GM21515 (cell line): ENCODE results near the gene BTBD2.
A peak's percentile ranks its signal among the peaks of the same experiment; 100 is the strongest.

Experiments used
- ATAC-seq: cut with Tn5 transposase; IDR thresholded peaks from one replicate; pipeline ENCODE4 v1.9.1; 2021; ENCODE audit not compliant: unreplicated experiment

The BTBD2 gene

GRCh38 chr19:2015608-2015950 lies at the start of gene BTBD2:
BTBD2 (minus strand) TSS chr19:2015714; CDS start chr19:2015703, 11 bp downstream.
- no peak for ATAC-seq

DNA sequence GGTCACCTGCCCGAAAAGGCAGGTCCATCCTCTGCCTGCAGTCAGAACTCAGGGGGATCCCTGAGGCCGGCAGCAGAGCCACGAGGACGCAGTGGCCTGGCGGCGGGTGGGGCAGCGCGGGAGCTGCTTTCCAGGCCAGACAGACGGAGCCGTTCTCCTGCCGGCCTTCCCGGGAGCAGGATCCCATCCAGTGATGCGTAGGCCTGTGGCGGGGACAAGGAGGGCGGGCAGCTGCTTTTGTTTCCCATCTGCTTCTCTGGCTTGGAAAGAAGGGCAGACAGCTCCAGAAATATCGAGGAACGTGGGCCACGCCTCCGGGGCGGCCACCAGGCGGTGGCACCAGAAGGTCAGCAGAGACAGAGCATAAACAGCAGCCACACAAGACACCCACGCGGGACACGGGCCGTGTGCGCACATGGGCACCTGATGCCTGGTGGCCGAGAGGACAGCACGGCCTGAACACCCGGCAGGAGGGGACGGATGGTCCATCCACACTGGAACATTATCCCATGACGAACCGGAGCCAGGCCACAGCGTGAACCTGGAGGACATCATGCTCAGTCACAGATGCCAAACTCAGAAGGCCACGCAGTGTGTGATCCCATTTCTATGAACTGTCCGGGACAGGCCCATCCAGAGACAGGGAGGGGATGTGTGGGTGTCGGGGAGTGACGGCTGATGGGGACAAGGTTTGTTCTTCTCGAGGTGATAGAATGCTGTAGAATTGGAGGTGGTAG lies 49.4 kb upstream of the BTBD2 start:
- ATAC-seq, result no peak

- no peak for ATAC-seq
Observed at GRCh38 chr19:2064395-2064787, 48.9 kb upstream of the BTBD2 start.

DNA sequence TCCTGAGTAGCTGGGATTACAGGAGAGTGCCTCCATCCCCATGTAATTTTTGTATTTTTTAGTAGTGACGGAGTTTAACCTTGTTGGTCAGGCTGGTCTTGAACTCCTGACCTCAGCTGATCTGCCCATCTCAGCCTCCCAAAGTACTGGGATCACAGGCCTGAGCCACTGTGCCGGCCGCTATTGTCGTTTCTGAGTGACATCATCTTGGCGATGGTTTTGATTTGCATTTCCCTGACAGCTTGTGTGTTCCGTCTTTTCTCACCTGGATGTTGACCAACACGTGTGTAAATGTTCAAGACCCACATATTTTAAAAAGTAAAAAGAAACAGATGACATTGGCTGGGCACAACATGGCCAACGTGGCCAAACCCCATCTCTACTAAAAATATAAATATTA lies 48.3 kb upstream of the BTBD2 start:
- ATAC-seq, result no peak

- ATAC-seq, result no peak
Observed at GRCh38 chr19:2062770-2063169, 47.3 kb upstream of the BTBD2 start.

DNA sequence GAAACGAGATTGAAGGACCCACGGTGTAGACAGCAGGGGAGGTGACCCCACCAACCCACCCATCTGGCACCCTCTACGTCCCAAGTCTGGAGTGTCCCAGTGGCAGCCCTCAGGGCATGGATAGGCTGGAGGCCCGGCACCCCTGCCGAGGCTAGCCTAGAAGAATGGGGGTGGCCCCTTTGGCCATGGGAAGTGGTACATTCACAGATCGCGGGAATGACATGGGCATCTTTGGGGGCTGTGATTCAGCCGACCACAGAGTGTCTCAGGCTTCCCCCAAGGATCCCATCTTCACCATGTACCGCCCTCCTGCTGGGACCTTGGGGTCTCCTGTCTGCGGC lies 46.8 kb upstream of the BTBD2 start:
- no peak for ATAC-seq

- peak; percentile 61 for ATAC-seq
Observed at GRCh38 chr19:2061495-2062388, 46.2 kb upstream of the BTBD2 start.

- ATAC-seq, result peak; percentile 25
Observed at GRCh38 chr19:2060884-2061494, 45.5 kb upstream of the BTBD2 start.

DNA sequence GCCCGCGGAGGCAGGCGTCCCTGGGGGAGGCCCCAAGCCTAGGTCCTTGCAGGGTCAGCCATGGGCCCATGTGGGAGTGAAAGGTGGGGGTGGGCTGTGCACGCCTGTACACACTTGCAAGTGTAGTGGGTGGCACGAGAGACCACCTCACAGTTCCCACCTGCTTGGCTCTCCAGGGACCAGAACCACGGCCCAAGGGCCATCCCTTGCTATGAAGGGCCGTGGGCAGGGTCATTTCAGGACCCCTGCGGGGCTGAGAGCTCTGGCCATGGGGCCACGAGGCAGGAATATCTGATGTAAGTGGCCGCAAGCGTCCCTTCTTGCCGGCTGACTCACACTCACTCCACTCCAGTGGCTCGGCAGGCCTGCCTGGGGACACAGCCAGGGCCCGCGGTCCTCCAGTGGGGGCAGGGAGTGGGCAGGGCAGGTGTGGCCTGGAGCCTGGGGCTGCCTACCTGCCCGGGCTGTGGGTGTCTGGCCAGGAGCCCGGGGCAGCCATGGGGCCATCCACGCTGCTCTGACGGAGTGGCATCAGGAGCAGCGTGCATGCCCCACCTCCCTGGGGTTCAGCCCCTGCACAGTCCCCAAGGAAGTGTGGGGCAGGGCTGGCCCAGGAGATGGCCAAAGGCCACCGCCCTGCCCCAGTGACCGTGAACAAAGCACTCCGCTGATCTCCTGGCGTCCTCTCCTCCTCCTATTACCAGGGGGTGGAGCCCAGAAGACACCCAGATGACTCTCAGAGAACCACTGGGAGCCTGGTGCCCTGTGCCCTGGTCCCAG lies 44.1 kb upstream of the BTBD2 start:
- ATAC-seq, result no peak

DNA sequence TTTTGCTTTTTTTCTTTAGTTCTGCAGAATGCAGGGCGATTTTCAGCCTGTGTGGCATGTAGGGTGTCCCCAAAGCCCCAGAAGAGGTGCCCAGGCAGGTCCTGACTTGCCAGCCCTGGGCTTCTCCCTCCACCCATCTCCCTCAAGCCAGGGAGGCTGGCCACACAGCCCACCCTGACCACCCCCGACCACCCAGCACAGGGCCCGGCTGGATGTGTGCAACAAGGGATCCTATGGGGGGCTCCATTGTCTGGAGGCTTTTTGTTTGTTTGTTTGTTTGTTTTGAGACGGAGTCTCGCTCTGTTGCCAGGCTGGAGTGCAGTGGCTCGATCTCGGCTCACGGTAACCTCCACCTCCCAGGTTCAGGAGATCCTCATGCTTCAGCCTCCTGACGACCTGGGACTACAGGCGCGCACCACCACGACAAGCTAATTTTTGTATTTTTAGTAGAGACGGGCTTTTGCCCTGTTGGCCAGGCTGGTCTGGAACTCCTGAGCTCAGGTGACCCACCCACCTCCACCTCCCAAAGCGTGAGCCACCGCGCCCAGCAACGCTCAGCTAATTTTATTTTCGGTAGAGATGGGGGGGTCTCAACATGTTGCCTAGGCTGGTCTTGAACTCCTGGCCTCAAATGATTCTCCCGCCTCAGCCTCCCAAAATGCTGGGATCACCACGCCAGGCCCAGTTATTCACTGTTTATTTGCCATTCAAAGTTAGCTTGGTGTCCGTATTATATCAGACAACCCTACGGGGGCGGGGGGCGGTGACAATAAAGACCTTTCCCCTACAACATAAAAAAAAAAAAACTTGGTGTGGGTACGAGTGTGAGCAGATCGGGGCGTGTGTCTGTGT lies 43.3 kb upstream of the BTBD2 start:
- no peak for ATAC-seq

DNA sequence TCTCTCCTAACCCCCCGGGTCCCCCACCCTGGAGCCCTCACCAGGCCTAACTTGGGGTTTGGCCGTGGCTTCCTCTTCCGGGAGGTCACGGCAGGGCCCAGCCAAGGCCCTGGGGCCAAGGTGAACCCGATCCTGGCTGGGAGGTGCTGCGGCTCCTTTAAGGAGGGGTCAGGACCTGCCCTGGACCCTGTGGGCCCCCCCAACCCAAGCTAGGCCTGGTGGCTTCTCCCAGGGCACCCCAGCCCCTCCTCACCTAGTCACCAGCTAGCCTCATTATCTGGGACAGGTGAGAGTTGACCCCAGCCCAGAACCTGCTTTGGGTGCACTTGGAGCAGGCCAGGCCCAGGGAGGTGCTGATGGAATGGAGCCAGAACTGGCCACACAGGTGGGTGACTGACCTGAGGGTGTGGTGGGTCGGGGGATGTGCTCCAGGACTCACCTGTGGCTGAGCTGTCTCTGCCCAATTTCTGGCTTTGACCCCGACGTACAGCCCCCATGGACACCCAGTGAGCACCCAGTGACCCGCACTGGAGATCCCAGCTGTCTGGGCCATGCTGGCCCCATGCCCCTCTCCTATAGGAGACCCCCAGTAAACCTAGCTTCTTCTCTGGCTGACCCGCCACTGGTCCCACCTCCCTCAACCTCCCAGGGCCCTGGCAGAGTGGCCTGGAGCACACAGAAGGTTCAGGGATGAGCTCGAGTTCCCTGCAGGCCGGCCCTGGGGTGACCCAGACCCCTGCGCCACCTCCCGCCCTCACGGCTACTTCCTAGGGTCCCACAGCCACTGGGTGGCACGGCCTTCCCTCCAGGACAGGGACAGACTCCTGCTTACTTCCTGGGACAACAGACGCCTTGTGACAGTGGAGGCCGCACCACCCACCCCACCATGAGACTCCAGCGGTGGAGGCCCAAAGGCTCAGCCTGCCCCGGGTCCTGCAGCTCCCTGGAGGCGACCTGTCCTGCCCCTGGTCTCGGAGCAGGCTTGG lies 42.3 kb upstream of the BTBD2 start:
- ATAC-seq, result no peak

DNA sequence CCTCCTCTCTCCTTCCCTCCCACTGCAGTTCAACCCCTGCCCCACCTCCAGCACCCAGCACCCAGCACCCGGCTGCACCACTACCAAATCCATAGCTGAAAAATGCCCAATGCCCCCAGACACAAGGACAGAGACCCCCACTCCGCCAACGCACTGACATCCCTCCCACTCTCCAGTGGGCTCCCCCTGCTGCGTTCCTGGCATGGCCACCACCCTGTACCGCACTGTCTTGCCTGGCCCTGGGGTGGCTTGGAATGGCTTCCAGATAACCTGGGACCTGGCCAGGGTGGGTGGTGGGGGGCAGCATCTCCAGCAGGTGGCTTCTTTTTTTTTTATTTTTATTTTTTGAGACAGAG lies 41.3 kb upstream of the BTBD2 start:
- ATAC-seq, result no peak

- no peak for ATAC-seq
Observed at GRCh38 chr19:2055931-2056836, 40.7 kb upstream of the BTBD2 start.

DNA sequence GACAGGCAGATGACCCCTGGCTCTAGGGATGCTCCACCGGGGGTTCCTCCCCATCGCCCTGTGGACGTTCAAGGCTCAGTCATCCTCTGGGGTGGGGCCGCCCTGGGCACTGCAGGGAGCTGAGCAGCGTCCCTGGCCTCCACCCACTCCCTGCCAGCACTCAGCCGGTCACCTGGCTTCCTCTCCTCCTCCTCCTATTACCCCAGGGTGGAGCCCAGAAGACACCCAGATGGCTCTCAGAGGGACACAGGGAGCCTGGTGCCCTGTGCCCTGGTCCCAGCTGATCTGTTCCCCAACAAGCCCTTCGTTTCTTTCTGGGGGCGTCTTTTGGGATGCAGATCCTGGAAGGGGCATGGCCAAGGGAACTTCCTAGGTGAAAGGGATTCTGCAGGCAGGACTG lies 39.2 kb upstream of the BTBD2 start:
- no peak for ATAC-seq

DNA sequence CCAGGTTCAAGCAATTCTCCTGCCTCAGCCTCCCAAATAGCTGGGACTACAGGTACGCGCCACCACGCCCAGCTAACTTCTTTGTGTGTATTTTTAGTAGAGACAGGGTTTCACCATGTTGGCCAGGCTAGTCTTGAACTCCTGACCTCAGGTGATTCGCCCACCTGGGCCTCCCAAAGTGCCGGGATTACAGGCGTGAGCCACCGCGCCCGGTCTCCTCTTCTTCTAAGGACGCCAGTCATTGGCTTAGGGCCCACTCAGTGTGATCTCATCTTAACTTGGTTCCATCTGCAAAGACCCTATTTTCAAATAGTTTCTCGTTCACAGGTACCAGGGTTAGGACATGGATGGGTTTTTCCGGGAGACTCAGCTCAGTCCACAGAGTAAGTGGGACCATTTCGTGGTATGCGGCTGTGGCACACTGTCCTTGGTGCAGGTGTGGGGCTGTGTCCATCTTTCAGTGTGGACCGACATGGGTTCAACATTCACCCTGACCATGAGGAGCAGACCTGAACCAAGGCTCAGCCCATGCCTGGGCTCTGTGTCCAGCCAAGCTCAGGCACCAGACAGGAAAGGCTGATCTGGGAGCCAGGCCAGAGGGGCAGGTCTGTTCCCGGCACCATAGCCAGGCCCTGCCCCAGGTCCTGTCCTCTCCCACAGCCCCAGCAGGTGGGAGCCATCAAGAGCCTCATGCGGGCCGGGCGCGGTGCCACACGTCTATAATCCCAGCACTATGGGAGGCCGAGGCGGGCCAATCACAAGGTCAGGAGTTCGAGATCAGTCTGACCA lies 38.3 kb upstream of the BTBD2 start:
- ATAC-seq, result no peak

DNA sequence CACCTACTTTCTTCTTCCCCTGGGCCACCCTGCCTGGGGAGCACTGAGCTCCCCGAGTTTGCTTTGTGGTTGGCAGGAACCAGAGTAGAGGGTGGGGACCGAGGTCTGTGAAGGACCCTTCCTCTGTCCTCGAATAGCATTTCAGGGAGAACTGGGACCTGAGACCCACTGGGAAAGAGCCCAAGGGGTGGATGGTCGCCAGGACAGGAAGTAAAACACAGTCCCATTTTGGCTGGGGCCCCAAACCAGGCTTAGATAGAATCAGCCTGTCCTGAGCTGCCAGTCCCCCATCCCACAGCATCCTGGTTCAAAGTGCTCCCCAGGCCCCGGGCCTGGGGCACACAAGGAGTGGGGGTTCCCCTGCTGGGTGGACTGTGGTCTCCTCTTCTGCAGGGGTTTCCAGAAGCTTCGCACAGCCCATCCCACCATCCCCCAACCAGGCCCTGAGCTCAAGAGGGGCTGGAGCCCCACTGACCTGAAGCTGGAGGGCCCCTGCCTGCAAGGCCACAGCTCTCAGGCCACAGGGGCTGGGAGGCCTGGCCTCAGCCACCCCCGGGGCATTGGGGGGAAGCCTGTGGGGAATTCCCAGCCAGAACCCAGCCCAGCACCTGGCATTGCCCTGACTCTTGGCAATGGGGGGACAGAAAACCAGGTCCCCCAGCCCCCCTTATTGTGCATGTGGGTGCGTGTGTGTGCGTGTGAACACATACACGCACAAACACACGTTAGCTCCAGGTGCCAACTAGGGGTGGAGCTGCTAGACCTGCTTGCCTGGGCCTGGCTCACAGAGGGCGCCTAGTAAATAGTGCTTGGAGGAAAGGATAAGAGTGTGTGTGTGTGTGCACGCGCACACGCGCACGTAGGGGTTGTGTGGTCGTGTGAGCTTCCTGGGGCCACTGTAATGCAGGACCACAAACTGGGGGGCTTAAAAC lies 36.5 kb upstream of the BTBD2 start:
- no peak for ATAC-seq
